Loucy (cell line): ENCODE data around the gene CDC42BPA.

Experiments used
- EZH2phosphoT487 ChIP-seq: fragments of 200-600 bp; IDR thresholded peaks from 2 replicates; pipeline ENCODE4 v1.6.1; 2018; ENCODE audit warnings: antibody characterized with exemption, mild to moderate bottlenecking, moderate library complexity, borderline replicate concordance
- TF ChIP-seq, protein P1 (sequence below): fragments of 200-600 bp; sonication (generic); conservative IDR thresholded peaks from 2 replicates; pipeline ENCODE4 v1.5.1; 2014; ENCODE audit warnings: mild to moderate bottlenecking, antibody characterized with exemption, low read length

DNA sequence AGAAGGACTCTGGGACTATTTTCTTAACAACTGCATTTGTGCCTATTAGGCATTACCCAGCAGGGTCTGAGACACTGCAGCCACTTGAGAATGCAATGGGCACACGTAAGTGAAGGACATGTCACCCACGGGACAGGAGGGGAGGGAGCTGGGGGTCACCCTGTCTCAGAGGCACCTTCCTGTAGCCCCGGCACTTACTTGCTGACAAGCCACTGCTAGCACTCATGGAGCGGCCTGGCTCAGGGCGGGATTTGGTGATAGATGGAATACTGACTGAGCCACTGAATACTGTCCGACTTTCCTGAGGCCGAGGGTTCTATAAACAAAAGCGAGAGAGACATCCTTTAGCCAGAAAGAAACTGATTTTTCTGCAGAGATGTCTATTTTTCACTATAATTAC, 313.5 kb downstream of the CDC42BPA start:
- TF ChIP-seq, protein P1, sequence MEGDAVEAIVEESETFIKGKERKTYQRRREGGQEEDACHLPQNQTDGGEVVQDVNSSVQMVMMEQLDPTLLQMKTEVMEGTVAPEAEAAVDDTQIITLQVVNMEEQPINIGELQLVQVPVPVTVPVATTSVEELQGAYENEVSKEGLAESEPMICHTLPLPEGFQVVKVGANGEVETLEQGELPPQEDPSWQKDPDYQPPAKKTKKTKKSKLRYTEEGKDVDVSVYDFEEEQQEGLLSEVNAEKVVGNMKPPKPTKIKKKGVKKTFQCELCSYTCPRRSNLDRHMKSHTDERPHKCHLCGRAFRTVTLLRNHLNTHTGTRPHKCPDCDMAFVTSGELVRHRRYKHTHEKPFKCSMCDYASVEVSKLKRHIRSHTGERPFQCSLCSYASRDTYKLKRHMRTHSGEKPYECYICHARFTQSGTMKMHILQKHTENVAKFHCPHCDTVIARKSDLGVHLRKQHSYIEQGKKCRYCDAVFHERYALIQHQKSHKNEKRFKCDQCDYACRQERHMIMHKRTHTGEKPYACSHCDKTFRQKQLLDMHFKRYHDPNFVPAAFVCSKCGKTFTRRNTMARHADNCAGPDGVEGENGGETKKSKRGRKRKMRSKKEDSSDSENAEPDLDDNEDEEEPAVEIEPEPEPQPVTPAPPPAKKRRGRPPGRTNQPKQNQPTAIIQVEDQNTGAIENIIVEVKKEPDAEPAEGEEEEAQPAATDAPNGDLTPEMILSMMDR = no peak
- TF ChIP-seq EZH2phosphoT487 = no peak
